NOMO-1 treated with DMSO at 0.1 percent for 48 hours (cell line): ENCODE data around the gene TMEM207.
"Not testable (repeated sequence)": the region's sequence is repeated elsewhere in the genome, so short reads cannot be mapped to it uniquely, and the experiment has no call there.

Experiments used
- DNase-seq: peaks from one replicate; lab custom pipeline; 2025; ENCODE audit not compliant: unreplicated experiment; lab: John Stamatoyannopoulos, UW

TMEM207 gene

DNA sequence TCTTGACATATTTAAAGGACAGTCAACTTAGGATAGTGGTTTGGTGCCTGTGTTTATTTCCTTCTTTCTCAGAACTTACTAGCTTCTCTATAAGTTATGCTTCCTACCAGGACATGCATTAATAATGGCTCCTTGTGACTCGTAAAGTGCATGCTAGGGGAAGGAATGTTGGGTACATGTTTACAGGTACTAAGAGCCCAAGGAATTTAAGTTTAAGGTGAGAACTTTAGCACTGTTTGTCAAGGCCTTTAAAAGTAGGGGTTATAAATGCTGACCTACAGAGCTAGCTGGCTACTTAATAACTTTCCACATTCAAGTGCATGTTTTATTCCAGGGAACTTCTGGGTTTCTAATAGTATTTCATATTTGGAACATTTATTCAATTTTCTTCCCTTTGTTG lies at the start of gene TMEM207:
TSS of gene TMEM207 (minus strand) at position 101 of the 400 bp plus-strand sequence. CDS start at position 9, 92 bp downstream.
- DNase-seq, result no peak

DNA sequence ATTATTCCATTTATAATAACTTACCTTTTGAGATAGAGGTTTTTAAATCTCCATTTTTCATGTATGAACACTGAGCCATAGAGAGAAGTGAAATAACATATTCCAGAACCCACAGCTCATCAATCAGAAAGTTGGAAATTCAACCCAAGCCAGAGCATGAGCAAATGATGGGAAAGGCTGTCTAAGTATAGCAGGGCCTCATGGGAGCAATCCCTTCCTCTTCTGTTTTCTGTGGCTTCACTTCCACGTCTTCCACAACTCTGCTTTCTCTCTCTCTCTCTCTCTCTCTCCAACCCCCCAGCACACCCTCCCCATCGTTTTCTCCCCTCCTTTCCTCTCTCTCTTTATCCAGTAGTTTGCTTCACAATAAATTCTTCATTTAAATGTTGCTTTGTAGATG lies 49.4 kb upstream of the TMEM207 start:
- DNase-seq, result no peak

DNA sequence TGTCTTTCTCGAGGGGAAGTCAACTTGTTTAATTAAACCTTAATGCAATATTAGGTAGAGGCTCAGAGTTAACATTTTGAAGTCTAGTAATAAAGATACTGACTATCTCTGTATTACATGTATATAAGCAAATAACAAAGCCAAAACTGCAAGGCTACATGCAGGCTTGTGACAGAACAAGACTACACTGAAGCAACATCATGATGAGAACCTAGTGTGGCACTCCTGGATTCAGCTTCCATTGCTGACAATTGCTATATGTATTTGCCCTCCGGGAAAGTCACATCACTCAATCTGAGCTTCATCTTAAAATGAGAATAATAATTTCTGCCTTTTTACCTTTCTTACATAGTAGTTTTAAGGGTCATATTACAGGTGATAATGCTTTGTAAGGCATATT lies 48.6 kb upstream of the TMEM207 start:
- no peak for DNase-seq

DNA sequence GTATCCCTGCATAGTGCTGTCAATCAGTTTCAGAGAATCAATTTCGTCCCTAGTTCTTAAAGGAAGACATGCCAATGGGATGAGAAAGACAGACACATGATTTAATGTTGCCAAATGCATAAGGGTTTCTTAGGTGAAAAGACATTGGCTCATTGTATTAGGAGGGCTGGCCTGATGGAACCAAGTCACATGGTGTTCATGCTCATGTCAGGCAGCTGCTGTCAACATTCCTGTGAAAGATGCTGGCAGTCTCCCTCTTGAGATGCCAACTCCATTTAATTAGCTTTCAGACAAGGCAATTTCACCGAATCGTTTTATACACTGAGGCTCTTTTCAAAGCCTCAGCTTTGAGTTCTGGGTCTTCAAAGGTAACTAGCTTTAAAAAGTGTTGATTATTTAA lies 48.1 kb upstream of the TMEM207 start:
- DNase-seq, result no peak

DNA sequence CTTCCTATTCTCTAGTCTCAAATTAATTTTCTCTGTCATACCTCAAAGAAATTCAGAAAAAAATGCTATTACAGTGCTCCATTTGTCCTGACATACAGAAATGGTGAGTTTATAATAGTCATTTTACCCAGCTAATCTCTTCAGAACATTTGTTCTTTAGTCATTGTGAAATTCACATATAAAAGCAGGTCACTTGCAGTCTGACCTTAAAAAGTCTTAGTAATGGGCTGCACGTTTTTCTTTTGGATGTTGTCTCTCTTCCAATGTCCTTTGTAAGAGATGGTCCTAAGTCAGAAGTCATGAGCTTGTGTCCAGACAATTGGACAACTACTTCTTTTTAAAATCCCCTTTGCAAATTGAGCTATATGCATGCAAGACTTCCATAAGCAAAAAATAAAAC lies 47.2 kb upstream of the TMEM207 start:
- DNase-seq, result no peak

DNA sequence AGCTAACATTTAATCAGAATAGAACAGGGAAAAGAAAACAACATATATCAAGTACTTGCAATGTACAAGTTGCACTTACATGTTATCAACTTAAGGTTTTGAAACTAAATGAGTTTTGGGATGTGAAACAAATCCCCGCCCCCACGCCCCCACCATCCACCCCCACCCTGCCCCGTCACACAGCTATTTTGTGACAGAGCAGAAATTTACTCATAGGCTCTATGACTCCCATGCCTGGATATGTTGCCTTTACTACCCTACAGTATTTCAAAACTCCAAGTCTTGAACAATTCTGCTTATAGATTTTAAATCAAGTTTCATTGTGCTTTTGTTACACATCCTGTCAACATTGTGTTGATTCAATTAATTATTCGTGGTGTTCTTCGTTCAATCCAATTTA lies 46.1 kb upstream of the TMEM207 start:
- peak; percentile 81 for DNase-seq

DNA sequence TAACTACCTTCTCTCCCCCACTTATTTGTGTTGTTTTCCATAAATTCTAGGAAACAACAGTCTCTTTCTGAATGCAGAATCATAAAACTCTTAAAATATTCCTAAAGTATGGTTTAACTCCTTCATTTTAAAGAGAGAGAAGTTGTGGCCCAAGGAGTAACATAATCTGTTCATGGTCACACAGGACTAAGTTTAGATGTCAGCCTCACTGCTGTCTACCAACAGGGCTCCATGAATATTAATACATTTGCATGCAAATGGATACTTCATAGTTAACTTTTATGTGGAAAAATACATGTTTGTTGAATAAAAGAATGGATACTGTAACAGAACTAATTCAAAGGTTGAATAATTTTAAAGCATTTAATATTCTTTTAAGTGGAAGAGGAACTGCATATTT lies 45.7 kb upstream of the TMEM207 start:
- DNase-seq, result no peak

DNA sequence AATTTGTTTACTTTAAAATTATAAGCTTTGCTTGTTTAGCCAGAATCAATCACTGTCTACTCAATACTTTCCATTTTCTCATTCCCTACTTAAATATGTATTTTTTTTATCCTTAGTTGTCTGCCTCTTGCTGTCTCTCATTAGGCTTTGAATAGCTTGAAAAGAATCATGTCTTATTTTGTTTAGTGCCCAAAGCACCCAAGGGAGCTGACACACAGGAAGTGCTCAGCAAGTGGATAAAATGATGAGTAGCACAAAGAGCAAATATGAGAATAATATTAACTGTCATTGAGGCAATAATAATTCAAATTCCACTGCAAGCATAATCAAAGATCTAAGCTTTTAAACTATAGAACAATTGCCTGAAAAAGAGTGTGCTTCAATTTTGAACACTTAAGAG lies 45.2 kb upstream of the TMEM207 start:
- no peak for DNase-seq

DNA sequence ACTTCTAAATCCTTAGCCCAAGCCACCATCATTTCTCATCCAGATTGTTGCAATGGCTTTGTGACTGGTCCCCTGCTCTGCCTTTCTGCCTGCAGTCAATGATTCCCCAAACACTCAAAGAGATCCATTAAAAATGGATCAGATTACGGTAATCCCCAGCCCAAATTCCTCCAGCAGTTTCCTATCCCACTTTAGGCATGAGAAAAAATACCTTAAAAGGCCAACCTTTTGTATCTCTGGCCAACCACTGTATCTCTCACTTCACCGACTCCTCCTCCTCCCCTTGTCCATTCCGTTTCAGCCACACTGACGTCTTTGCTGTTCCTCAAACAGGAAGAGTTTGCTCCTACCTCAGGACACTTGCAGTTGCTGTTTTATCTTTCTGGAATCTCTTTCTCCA lies 43.3 kb upstream of the TMEM207 start:
- DNase-seq, result no peak

DNA sequence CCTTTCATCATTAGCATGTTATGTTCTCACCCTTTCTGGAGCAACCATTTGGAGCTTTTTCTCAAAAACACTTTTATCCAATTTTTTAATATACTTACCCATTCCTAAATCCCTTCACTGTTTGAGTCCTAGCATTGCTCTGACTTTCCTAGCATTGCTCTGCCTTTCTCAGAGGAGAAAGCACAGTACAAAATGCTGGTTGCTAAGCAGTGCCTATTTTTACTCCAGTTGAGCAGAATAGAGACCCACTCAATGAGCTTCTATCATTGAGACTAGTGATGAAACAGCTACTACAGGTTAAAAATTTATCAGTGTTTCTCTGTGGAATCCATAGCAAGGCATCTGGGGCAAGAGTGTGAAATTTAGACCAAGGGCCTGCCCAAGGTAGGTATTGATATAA lies 42.4 kb upstream of the TMEM207 start:
- DNase-seq, result no peak

DNA sequence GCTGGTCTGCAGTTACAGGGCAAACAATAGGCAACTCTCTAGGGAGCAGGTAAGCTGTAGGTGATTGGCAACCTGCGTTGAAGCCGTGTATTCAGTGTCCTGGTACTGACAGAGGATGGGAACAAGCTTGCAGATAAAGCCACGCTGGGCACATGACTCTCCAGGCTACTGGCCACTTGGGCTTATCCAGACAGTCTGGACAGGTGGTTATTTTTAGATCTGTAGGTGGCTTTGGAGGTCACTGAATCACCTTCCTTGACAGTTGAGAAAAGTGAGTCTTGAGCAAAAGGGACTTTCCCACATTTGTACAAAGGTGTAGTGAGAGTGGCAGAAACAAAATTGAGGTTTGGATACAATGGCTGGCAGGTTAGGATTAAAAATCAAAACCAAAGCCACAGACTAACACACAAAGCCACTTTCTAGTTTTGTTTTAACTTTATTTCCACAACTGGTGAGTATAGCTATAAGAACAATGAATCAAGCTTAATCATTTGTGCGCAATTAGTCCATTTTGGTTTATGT lies 41.9 kb upstream of the TMEM207 start:
- DNase-seq, result no peak

DNA sequence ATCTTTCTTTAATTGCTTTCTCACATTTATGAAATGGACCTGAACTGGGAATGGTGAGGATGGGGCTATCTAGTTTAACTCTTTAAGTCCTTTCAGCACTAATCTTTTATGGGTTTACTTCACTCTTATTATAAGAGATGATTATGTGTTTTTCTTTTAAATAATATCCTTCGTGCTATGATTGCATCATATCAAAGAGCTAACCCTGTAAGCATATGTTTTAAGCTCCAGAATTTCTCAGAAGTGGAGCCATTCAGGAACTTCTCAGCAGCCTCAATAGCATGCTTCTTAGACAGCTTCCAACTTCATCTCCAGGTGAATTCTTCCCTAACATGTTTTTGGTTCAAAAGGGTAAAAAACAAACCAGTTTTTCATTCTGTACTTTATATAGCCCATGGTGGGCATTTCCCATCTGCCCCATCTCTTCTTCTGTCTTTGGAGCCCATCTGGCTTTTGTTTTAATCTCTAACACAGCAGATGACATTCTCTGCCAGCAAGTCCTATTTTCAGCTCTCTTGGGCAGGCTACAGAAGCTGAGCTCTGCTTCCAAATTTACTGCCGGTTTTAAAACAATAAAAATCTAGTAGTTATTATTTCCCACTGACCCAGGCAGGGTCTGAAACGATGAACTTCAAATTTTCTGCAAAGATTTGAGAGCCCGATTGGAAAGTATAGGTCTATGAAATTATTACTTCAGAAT lies 37.4 kb upstream of the TMEM207 start:
- DNase-seq, result no peak

DNA sequence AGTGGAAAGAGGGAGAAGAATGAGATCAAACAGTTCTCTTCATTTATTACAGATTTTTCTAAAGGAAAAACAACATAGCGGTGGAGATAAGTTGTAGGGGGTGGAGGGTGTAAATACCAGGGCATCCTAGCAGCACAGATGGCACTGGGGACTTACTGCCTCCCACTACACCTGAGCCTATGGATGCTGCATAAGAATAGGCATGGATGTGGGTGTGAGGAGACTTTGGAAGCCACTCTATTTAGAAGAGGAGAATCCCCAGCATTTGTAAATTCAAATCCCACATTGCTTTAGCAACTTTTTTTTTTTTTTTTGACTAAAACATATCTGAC lies 36.8 kb upstream of the TMEM207 start:
- DNase-seq, result no peak

DNA sequence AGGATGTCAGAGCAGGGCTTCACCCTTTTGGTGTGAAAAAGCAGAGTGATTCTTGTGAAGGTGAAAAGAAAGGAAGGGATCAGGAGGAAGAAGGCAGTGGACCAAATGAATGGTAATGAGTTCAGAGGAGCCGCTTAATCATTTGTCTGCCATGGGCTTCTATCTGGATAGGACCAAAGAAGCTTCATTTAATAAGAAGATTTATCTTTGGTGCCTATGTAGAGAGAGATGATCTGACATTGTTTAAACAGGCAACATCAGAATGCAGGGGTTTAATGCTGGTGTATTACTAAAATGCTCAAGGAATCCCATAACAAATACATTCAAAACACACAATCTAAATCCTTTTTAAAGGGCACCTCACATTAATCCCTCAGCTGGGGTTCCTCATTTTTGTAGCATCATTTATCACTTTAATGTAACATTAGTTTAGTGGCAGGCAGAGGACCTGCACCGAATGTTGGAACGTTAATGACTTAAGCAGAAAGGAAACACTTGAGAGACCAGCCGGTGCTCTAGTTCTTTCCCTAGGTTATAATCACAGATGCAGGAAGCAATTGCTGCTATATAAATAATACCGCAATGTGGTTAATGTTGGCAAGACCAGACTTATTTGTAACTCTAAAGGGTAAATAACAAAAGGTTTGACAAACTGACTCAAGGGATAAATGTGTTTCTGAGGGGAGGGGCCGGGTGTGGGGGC lies 36.3 kb upstream of the TMEM207 start:
- DNase-seq, result peak; percentile 42

DNA sequence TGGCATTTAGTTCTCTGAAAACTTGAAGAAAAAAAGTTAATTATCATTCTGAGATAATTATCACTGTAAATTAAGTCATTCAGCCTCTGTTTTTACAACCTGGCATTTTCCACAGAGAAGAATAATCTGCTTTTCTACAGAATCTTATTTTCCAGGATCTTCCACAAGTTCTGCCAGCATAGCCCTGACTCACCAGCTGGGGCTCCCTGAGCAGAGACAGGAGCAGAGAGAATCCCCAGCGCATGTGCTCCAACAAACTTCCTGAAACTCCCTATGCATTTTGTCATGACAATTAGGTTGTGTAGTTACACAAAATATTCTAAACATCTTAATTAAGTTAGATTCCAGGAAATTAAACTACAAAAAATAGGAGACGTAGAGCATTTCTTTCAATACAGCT lies 32.1 kb upstream of the TMEM207 start:
- DNase-seq, result no peak

DNA sequence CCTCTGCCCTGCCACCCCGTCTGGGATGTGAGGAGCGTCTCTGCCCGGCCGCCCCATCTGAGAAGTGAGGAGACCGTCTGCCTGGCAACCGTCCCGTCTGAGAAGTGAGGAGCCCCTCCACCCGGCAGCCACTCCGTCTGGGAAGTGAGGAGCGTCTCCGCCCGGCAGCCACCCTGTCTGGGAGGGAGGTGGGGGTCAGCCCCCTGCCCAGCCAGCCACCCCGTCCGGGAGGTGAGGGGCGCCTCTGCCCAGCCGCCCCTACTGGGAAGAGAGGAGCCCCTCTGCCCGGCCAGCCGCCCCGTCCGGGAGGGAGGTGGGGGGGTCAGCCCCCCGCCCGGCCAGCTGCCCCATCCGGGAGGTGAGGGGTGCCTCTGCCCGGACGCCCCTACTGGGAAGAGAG lies 23.6 kb upstream of the TMEM207 start:
- not testable (repeated sequence) for DNase-seq

DNA sequence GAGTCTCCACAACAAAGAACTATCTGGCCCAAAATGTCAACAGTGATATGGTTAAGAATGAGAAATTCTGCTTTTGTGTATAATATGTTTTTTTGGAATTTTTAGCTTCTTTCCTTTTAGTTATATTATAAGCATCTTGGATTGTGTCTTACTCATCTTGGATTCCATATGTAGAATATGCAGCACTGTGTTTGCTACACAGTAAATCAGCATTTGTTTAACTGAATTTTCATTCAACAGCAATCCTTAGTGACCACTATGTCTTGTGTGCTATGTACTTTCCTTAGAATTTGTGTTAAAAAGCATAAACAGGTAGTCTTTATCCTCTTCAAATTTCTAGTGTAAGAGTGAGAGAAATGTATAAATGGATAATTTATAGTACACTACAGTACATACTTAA lies 18.2 kb upstream of the TMEM207 start:
- no peak for DNase-seq

DNA sequence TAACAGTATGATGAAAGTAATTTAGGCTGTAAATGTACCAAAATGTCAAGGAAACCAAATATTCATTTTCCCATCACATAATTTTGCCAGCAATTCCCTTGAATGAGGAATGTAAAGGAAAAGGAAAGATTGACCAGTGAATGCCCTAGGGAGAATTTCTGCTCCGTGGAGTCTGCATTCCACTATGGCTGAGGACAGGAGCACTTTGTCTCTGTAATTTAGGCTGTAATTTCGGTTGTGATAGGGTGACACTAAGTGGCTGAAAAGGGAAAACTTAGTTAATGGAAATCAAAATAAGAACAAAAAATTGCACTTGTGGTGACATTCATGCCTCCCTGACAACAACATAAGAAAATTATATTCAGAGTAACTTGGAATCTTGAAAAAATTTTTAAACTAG lies 8.3 kb upstream of the TMEM207 start:
- DNase-seq, result no peak

DNA sequence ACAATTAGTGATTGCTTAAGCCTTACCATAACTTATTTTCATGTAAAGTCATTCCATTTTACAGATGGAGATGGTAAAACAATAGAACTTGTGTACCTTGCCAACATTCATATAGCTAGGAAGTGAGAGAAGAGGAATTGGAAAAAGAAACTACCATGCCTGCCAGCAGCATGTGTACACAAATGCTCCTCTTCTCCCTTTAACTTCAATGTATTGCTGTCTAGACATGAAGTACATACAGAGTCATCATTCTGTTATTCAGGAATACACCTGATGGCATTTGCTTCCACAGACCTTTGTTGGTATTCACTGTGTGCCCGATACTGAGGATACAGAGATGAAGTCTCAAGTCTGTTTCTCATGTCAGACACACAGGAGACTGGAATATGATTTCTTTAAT lies 7.1 kb upstream of the TMEM207 start:
- DNase-seq, result no peak

DNA sequence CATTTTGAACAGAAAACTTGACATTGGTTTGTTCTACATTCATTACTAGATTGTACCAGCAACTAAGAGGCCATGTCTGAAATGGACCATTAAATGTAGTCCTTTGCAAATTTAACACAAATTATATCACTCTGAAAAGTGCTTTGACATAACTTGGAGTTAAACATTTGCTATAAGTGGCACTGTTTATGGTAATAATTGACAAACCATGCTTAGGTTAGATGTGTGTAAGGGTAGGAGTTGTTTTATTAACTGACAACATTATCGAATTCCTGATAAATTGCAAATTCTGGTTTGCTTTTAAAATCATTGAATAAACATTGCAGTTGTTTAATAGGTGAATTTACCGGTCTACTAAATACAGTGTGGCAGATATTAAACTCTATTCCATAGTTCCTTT lies 6.1 kb upstream of the TMEM207 start:
- DNase-seq, result no peak

DNA sequence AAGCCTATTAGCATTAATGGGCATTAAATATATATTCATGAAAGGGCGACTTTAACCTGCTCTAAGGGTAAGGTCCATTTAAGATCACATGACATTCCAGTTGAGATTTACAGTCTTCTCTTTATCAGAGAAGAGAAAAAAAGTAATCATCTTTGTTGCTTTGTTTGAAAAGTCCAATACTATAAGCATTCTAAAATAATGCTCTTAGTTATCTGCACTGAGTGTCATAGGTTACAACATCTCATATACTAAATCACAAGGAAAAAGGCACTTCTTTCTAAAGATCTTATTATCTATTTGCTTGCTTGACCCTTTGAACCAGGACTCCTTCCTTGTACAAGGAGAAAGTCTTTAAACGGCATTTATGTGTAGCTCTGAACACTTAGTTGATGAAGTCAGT lies 1.4 kb downstream of the TMEM207 start:
- DNase-seq, result no peak

DNA sequence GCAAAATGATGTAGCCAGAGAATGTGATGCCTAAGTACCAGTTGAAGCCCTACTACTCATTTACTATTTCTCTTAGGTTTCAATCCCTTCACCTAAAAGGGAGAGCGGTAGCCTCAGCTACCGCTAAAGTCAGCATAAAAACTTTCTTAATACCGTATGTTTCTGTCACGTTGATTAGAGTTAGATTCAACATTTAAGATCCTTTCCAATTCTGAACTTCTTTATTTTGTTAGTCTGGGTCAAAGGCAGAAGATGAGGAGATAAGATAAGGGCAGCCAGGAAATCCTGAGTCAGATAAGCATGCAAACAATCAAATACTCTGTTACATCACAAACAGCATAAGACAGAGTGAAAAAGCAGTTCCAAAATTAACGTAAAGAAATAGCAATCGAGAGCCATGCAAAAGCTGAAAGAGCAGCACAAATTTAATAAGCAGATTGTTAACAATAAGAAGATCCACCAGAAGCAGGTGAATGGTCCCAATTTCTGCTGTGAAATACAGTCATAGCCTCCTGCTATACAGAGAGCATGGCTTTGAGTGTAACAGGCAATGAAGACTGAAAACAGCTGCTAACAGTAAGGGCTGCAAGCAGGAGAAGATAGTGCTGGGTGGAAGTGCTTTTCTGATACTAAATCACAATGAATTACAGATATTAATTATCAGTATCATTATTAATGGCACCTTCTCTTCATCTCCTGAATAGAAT lies 3.0 kb downstream of the TMEM207 start:
- DNase-seq, result no peak
